Osteoblast (primary cell): ENCODE results near the gene CNDP2. TPM values are rescaled to one million over a fixed set of nuclear protein-coding genes. Genes with fewer than 3 reads are reported as not detected.

Source experiments
- DNase-seq: peaks from one replicate; pipeline ENCODE4 v3.0.0; 2011; ENCODE audit warnings: low spot score, mixed read lengths; ENCODE audit not compliant: insufficient read length; ENCODE audit errors: missing footprints
- H2AFZ ChIP-seq: 2 replicates; pipeline ENCODE4 v1.6.0; 2011; ENCODE audit warnings: mild to moderate bottlenecking, low read length
- H3K27ac ChIP-seq: 2 replicates; pipeline ENCODE4 v1.5.1; 2011; ENCODE audit warnings: mild to moderate bottlenecking, low read depth, low read length, moderate library complexity
- H3K27me3 ChIP-seq: 2 replicates; pipeline ENCODE4 v1.6.0; 2012; ENCODE audit warnings: mild to moderate bottlenecking, control low read depth, inconsistent platforms, low read length, moderate library complexity; ENCODE audit not compliant: insufficient read depth
- H3K36me3 ChIP-seq: 2 replicates; pipeline ENCODE4 v1.5.1; 2011; ENCODE audit warnings: mild to moderate bottlenecking, low read length, control low read depth, moderate library complexity; ENCODE audit not compliant: insufficient read depth
- H3K4me1 ChIP-seq: 2 replicates; pipeline ENCODE4 v1.5.1; 2011; ENCODE audit warnings: mild to moderate bottlenecking, low read length, control low read depth, moderate library complexity; ENCODE audit not compliant: insufficient read depth
- H3K4me2 ChIP-seq: 2 replicates; pipeline ENCODE4 v1.6.0; 2011; ENCODE audit warnings: mild to moderate bottlenecking, low read length; ENCODE audit not compliant: insufficient read depth
- H3K4me3 ChIP-seq: fragments of 200-600 bp; sonication (generic); 3 replicates; pipeline ENCODE4 v1.5.1; 2012; ENCODE audit warnings: mild to moderate bottlenecking, low read length, inconsistent platforms; ENCODE audit not compliant: insufficient read depth
- H3K79me2 ChIP-seq: 2 replicates; pipeline ENCODE4 v1.6.0; 2012; ENCODE audit warnings: mild to moderate bottlenecking, low read length, control low read depth, inconsistent platforms; ENCODE audit not compliant: insufficient read depth
- H3K9me3 ChIP-seq: 2 replicates; pipeline ENCODE4 v1.5.1; 2011; ENCODE audit warnings: low read depth, low read length, control low read depth
- H4K20me1 ChIP-seq: 2 replicates; pipeline ENCODE4 v1.6.0; 2012; ENCODE audit warnings: mild to moderate bottlenecking, low read length, control low read depth; ENCODE audit not compliant: insufficient read depth
- total RNA-seq: library from RNA; depleted of rRNA; stranded (reverse); fragments of >200 nt; gene quantifications from 2 replicates; pipeline ENCODE4 v1.2.3, GENCODE V29; 2012
- TF ChIP-seq, protein P1 (sequence below): IDR thresholded peaks from 2 replicates; pipeline ENCODE4 v1.5.1; 2011; ENCODE audit warnings: mild to moderate bottlenecking, low read depth, low read length, moderate library complexity; ENCODE audit errors: extremely low read depth

Gene CNDP2
- total RNA-seq, 1 donor, result 25.3 TPM

DNA sequence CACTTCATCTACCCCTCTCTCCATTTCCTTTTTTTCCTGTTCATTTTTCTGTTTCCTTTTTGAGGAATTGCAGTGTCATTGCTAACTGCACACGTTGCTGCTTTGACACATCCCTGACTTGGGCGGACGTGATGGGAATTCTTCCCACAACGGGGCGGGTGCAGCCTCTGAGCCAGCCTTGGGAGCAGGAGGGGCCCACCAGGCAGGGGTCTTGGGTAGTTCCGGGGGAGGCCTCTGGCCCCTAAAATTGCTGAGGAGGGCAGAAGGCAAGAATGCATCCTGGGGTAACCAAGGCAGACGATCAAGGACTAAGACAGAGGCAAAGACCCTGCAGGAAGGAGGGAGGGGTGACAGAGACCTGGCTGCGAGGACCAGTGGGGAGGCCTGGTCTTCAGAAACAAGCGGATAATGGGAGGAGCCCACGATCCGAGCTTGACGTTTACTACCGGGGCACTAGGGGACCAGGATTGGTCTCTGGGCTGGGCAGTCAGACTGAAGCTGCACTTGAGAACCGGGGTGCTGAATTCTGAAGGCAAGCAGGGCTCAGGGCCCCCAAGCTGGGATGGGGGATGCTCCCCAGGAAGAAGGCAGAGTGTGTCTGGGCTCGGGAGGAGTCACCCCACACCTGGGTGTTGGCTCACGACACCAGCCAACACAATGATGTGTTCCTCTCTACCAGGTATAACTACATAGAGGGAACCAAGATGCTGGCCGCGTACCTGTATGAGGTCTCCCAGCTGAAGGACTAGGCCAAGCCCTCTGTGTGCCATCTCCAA is 23.3 kb downstream of the CNDP2 start:
- H3K4me2 ChIP-seq, result no peak overlapping the region
- TF ChIP-seq, protein P1, sequence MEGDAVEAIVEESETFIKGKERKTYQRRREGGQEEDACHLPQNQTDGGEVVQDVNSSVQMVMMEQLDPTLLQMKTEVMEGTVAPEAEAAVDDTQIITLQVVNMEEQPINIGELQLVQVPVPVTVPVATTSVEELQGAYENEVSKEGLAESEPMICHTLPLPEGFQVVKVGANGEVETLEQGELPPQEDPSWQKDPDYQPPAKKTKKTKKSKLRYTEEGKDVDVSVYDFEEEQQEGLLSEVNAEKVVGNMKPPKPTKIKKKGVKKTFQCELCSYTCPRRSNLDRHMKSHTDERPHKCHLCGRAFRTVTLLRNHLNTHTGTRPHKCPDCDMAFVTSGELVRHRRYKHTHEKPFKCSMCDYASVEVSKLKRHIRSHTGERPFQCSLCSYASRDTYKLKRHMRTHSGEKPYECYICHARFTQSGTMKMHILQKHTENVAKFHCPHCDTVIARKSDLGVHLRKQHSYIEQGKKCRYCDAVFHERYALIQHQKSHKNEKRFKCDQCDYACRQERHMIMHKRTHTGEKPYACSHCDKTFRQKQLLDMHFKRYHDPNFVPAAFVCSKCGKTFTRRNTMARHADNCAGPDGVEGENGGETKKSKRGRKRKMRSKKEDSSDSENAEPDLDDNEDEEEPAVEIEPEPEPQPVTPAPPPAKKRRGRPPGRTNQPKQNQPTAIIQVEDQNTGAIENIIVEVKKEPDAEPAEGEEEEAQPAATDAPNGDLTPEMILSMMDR, result no peak
- no peak overlapping the region for H3K27ac ChIP-seq
- H3K36me3 ChIP-seq, result peaks cover 29% of the 10 kb centered on the region
- H3K27me3 ChIP-seq, result no peaks in the 10 kb centered on the region
- H3K79me2 ChIP-seq, result no peaks in the 10 kb centered on the region
- no peaks in the 10 kb centered on the region for H3K9me3 ChIP-seq
- no peaks in the 10 kb centered on the region for H3K4me1 ChIP-seq
- no peak for DNase-seq
- no peaks in the 10 kb centered on the region for H4K20me1 ChIP-seq
- H2AFZ ChIP-seq, result no peak overlapping the region
- H3K4me3 ChIP-seq, result no peak overlapping the region

DNA sequence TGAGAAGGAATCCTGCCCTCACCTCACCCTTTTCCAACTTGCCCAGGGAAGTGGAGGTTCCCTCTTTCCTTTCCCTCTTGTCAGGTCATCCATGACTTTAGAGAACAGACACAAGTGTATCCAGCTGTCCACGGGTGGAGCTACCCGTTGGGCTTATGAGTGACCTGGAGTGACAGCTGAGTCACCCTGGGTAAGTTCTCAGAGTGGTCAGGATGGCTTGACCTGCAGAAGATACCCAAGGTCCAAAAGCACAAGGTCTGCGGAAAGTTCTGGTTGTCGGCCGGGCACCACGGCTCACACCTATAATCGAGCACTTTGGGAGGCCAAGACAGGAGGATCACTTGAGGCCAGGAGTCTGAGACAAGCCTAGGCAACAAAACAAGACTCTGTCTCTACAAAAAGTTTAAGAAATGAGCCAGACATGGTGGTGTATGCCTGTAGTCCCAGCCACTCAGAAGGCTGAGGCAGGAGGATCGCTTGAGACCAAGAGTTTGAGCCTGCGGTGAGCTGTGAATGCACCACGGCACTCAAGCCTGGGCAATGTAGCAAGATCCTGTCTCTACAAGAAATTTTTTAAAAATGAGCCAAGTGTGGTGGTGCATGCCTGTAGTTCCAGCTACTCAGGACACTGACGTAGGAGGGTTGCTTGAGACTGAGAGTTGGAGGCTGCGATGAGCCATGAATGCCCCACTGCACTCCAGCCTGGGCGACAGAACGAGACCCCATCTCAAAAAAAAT is 24.1 kb downstream of the CNDP2 start:
- no peaks in the 10 kb centered on the region for H3K4me1 ChIP-seq
- no peak for DNase-seq
- H3K4me3 ChIP-seq, result no peak overlapping the region
- H4K20me1 ChIP-seq, result no peaks in the 10 kb centered on the region
- TF ChIP-seq, protein P1, result no peak
- H3K4me2 ChIP-seq, result no peak overlapping the region
- no peaks in the 10 kb centered on the region for H3K9me3 ChIP-seq
- no peaks in the 10 kb centered on the region for H3K79me2 ChIP-seq
- peaks cover 27% of the 10 kb centered on the region for H3K36me3 ChIP-seq
- H3K27ac ChIP-seq, result no peak overlapping the region
- no peaks in the 10 kb centered on the region for H3K27me3 ChIP-seq
- H2AFZ ChIP-seq, result no peak overlapping the region

DNA sequence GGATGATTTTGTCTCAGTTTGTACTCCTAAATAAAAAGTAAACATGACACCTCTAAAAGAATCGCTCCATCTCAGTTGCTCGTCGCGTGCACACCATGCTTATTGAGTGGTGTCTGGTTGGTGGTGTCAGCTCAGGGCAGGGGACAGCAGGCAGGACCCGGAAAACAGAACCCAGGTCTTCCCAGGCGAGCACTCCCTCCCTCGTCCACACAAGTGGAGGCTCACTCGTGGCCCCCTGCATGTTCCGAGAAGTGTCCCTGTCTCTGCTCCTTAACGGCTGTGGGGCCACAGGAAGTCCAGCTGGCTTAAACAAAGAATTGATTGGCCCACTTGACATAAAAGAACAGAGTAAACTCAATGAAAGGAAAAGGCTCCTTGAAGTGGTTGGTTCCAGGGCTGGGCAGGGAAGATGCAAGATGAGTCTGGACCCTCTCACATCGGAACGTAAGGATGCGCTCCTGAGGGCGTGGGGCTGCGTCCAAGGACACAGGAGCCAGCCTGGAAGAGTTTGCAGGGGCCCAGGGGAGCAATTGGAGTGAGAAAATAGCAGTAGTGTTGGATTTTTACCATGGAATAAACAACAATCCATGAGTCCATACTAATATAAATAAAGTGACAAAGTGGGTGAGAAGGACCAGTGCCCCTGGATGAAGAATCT is 25.0 kb downstream of the CNDP2 start:
- TF ChIP-seq, protein P1, result no peak
- Histone ChIP-seq H3K36me3 (peaks cover 26% of the 10 kb centered on the region), H4K20me1 (no peaks in the 10 kb centered on the region), H3K27ac (no peak overlapping the region), H3K27me3 (no peaks in the 10 kb centered on the region), H3K9me3 (no peaks in the 10 kb centered on the region), H3K4me2 (no peak overlapping the region), H3K79me2 (no peaks in the 10 kb centered on the region), H2AFZ (no peak overlapping the region), H3K4me3 (no peak overlapping the region), H3K4me1 (no peaks in the 10 kb centered on the region)
- no peak for DNase-seq
